Panc1 (cell line): ENCODE results near the gene C2CD2. TPM values are rescaled to one million over a fixed set of nuclear protein-coding genes. Genes with fewer than 3 reads are reported as not detected.

Experiments used
- ATAC-seq: fragments of 200-7000 bp; cut with Tn5 transposase; 2 replicates; pipeline ENCODE4 v1.9.1; 2020; ENCODE audit warnings: mild to moderate bottlenecking, moderate library complexity
- BruUV-seq: library from RNA; stranded (reverse); fragments of 400-500 nt; replicated peaks from 2 replicates; lab custom pipeline; 2021; lab: Mats Ljungman, UMichigan
- CTCF ChIA-PET: fragments of 300-600 bp; sonication (Branson Sonifier 250); formaldehyde crosslinking; loops from one replicate; lab custom pipeline; 2022; ENCODE audit warnings: antibody characterized with exemption; lab: Charles Lee
- POLR2A ChIA-PET: fragments of 300-600 bp; sonication (Branson Sonifier 250); formaldehyde crosslinking; loops from one replicate; lab custom pipeline; 2022; ENCODE audit warnings: antibody characterized with exemption; lab: Charles Lee
- DNase-seq: peaks from one replicate; pipeline ENCODE4 v3.0.0-alpha.2; 2010; ENCODE audit warnings: low read depth, low spot score
- H3K27ac ChIP-seq: 2 replicates; pipeline ENCODE4 v1.5.1; 2011; ENCODE audit warnings: mild to moderate bottlenecking, low read length, inconsistent platforms
- H3K27me3 ChIP-seq: fragments of 200-500 bp; sonication (Bioruptor generic); 2 replicates; pipeline ENCODE4 v1.6.0; 2014; ENCODE audit warnings: low read length, inconsistent platforms; ENCODE audit not compliant: control insufficient read depth, insufficient read depth
- H3K36me3 ChIP-seq: fragments of 200-500 bp; sonication (Bioruptor generic); 2 replicates; pipeline ENCODE4 v1.5.1; 2014; ENCODE audit warnings: inconsistent platforms, mild to moderate bottlenecking, low read length, moderate library complexity; ENCODE audit not compliant: control insufficient read depth, insufficient read depth
- H3K4me1 ChIP-seq: 2 replicates; pipeline ENCODE4 v1.5.1; 2011; ENCODE audit warnings: inconsistent platforms, mild to moderate bottlenecking, low read length, moderate library complexity; ENCODE audit not compliant: control insufficient read depth, insufficient read depth
- H3K4me3 ChIP-seq, 2 experiments: 2 replicates each; pipeline ENCODE4 v1.5.1; 2011 to 2012; ENCODE audit warnings: low read depth in 2 of 2, low read length in 2 of 2, mild to moderate bottlenecking in 2 of 2, inconsistent platforms in 1 of 2, moderate library complexity in 1 of 2
- H3K9me3 ChIP-seq: fragments of 200-500 bp; sonication (Bioruptor generic); 2 replicates; pipeline ENCODE4 v1.5.1; 2014; ENCODE audit warnings: low read depth, mild to moderate bottlenecking, inconsistent platforms, low read length, moderate library complexity; ENCODE audit not compliant: control insufficient read depth, insufficient read depth
- CTCF ChIP-seq: fragments of 450-650 bp; IDR thresholded peaks from 2 replicates; pipeline ENCODE4 v1.5.1; 2017; ENCODE audit warnings: mild to moderate bottlenecking
- POLR2AphosphoS5 ChIP-seq: IDR thresholded peaks from 2 replicates; pipeline ENCODE4 v1.6.1; 2012; ENCODE audit warnings: mild to moderate bottlenecking, low read depth, low read length, moderate library complexity
- REST ChIP-seq, 2 experiments: IDR thresholded peaks; 2 replicates each; pipeline ENCODE4 v1.6.1; 2011 to 2012; ENCODE audit warnings: low read depth in 2 of 2, control low read depth in 1 of 2, low read length in 1 of 2, mild to moderate bottlenecking in 1 of 2, moderate library complexity in 1 of 2; ENCODE audit not compliant: insufficient read depth in 1 of 2
- SIN3A ChIP-seq: IDR thresholded peaks from 2 replicates; pipeline ENCODE4 v1.6.1; 2012; ENCODE audit warnings: low read depth, mild to moderate bottlenecking, low read length, moderate library complexity, borderline replicate concordance; ENCODE audit not compliant: insufficient read depth
- TCF7L2 ChIP-seq: IDR thresholded peaks from 2 replicates; pipeline ENCODE4 v1.6.1; 2011; ENCODE audit warnings: mild to moderate bottlenecking, low read depth, low read length, inconsistent platforms
- in situ Hi-C: cut with HindIII; loops from 2 replicates; pipeline ENCODE4 v1.10.0; 2016; ENCODE audit warnings: low sequenced_read_pairs, low pct_unique_long_range_greater_than_20kb
- intact Hi-C: fragments of 100-400 bp; cut with micrococcal nuclease; formaldehyde crosslinking; loops from one replicate; pipeline ENCODE4 v1.10.0; 2022; ENCODE audit not compliant: unreplicated experiment
- total RNA-seq: library from RNA; stranded (reverse); gene quantifications from one replicate; pipeline ENCODE4 v1.2.1, GENCODE V29; 2021; ENCODE audit not compliant: unreplicated experiment

Gene C2CD2
- total RNA-seq, 1 experiment from 2014 or later, result 14.0 TPM

DNA sequence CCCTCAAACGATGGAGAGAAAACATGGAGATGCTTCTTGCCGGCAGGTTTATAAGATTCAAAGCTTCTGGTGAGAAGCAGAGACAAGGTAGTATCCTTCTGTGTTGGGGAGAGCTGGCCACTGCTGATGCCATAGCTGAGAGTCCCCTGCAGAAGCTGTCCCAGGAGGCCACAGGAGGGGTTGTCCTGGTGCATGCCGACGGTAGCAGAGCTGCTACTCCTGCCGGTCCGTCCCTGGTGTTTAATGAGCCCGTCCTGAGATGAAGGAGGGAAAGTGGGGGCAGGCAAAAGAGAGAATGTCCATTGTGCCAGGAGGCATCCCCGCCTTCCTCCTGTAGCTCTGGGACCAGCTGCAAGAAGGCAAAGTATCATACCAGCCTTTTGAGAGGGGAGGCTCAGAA, 10.4 kb upstream of the C2CD2 start:
- intact Hi-C loops, result no loop called here
- ChIA-PET POLR2A (no interaction called here), CTCF (no interaction called here)
- no peak overlapping the region for H3K27ac ChIP-seq
- no TSS peak for BruUV-seq
- in situ Hi-C loops, result no loop called here
- DNase-seq, result no peak
- H3K36me3 ChIP-seq, result no peaks in the 10 kb centered on the region
- no peak for ATAC-seq
- no peaks in the 10 kb centered on the region; the same call in 1 of the 2 replicates for H3K4me1 ChIP-seq
- no peak overlapping the region for H3K4me3 ChIP-seq
- H3K9me3 ChIP-seq, result no peaks in the 10 kb centered on the region
- H3K27me3 ChIP-seq, result no peaks in the 10 kb centered on the region
- TF ChIP-seq POLR2AphosphoS5, result no peak
- no peak for TF ChIP-seq REST (IDR thresholded peaks at IDR 0.05; ENCODE audit: insufficient read depth in 1 of 2, low read depth in 2 of 2, low read length in 1 of 2)
- no peak for TF ChIP-seq CTCF
- no peak for TF ChIP-seq SIN3A
- TF ChIP-seq TCF7L2, result no peak

- CTCF ChIA-PET, result no interaction called here
- Histone ChIP-seq H3K4me1 (peaks cover 16% of the 10 kb centered on the region), H3K27me3 (no peaks in the 10 kb centered on the region), H3K36me3 (no peaks in the 10 kb centered on the region), H3K9me3 (no peaks in the 10 kb centered on the region), H3K27ac (no peak overlapping the region), H3K4me3 (no peak overlapping the region)
- POLR2A ChIA-PET, result no interaction called here
- no peak for ATAC-seq
- TF ChIP-seq CTCF (no peak), SIN3A (no peak)
- intact Hi-C loops, result no loop called here
- in situ Hi-C loops, result no loop called here
- no peak for DNase-seq
- BruUV-seq, result no TSS peak
These were observed 8.7 kb upstream of the C2CD2 start for GRCh38 chr21:41962425-41962966.
